H9 (cell line): ENCODE data around the gene LIPT1. TPM values are rescaled to one million over a fixed set of nuclear protein-coding genes. Genes with fewer than 3 reads are reported as not detected.

ENCODE experiments used
- DNase-seq: peaks from one replicate; pipeline ENCODE4 v3.0.0-alpha.2; 2017
- H2AFZ ChIP-seq: one replicate; pipeline ENCODE4 v1.6.1; 2013; ENCODE audit warnings: mild to moderate bottlenecking, low read length, control low read depth, moderate library complexity
- H2AK5ac ChIP-seq: 2 replicates; pipeline ENCODE4 v1.6.1; 2013; ENCODE audit warnings: low read length, control low read depth, mixed read lengths; ENCODE audit not compliant: insufficient read length
- H2BK120ac ChIP-seq: one replicate; pipeline ENCODE4 v1.6.1; 2013; ENCODE audit warnings: low read depth, mild to moderate bottlenecking, low read length, control low read depth, inconsistent platforms; ENCODE audit not compliant: poor library complexity, severe bottlenecking
- H2BK12ac ChIP-seq: 2 replicates; pipeline ENCODE4 v1.6.1; 2013; ENCODE audit warnings: low read length, control low read depth, mixed read lengths, low read depth; ENCODE audit not compliant: insufficient read length
- H2BK15ac ChIP-seq: 2 replicates; pipeline ENCODE4 v1.6.1; 2013; ENCODE audit warnings: low read depth, low read length, control low read depth
- H2BK20ac ChIP-seq: one replicate; pipeline ENCODE4 v1.6.1; 2013; ENCODE audit warnings: low read depth, mild to moderate bottlenecking, low read length, control low read depth, inconsistent platforms; ENCODE audit not compliant: poor library complexity, severe bottlenecking
- H2BK5ac ChIP-seq: 2 replicates; pipeline ENCODE4 v1.6.1; 2013; ENCODE audit warnings: low read length, control low read depth, mixed read lengths; ENCODE audit not compliant: insufficient read length
- H3K14ac ChIP-seq: 2 replicates; pipeline ENCODE4 v1.6.1; 2013; ENCODE audit warnings: low read length, control low read depth; ENCODE audit not compliant: insufficient read depth
- H3K18ac ChIP-seq: 2 replicates; pipeline ENCODE4 v1.6.1; 2013; ENCODE audit warnings: low read depth, mild to moderate bottlenecking, mixed read lengths, low read length, control low read depth; ENCODE audit not compliant: insufficient read length
- H3K23ac ChIP-seq: 2 replicates; pipeline ENCODE4 v1.6.1; 2013; ENCODE audit warnings: low read length, control low read depth, mixed read lengths, low read depth; ENCODE audit not compliant: insufficient read length
- H3K23me2 ChIP-seq: 2 replicates; pipeline ENCODE4 v1.6.1; 2013; ENCODE audit warnings: low read depth, mild to moderate bottlenecking, mixed read lengths, low read length, control low read depth; ENCODE audit not compliant: insufficient read length, poor library complexity, severe bottlenecking
- H3K27ac ChIP-seq: 2 replicates; pipeline ENCODE4 v1.5.1; 2013; ENCODE audit warnings: low read length, control low read depth, mixed read lengths, low read depth; ENCODE audit not compliant: insufficient read length
- H3K27me3 ChIP-seq: 2 replicates; pipeline ENCODE4 v1.6.1; 2013; ENCODE audit warnings: low read length, control low read depth, inconsistent platforms; ENCODE audit not compliant: insufficient read depth
- H3K4ac ChIP-seq: 2 replicates; pipeline ENCODE4 v1.6.1; 2013; ENCODE audit warnings: low read depth, mild to moderate bottlenecking, control low read depth, inconsistent platforms, low read length, moderate library complexity
- H3K4me1 ChIP-seq: 2 replicates; pipeline ENCODE4 v1.6.1; 2013; ENCODE audit warnings: low read length, control low read depth, inconsistent platforms; ENCODE audit not compliant: insufficient read depth
- H3K4me2 ChIP-seq: 2 replicates; pipeline ENCODE4 v1.6.1; 2013; ENCODE audit warnings: low read length, control low read depth, mixed read lengths; ENCODE audit not compliant: insufficient read length, insufficient read depth
- H3K56ac ChIP-seq: 2 replicates; pipeline ENCODE4 v1.6.1; 2013; ENCODE audit warnings: low read depth, mild to moderate bottlenecking, mixed read lengths, low read length, control low read depth; ENCODE audit not compliant: insufficient read length
- H3K79me1 ChIP-seq: 2 replicates; pipeline ENCODE4 v1.6.1; 2013; ENCODE audit warnings: low read depth, mild to moderate bottlenecking, moderate library complexity, low read length, control low read depth, inconsistent platforms; ENCODE audit not compliant: insufficient read depth, poor library complexity, severe bottlenecking
- H3K79me2 ChIP-seq: 2 replicates; pipeline ENCODE4 v1.6.1; 2013; ENCODE audit warnings: low read length, control low read depth, inconsistent platforms; ENCODE audit not compliant: insufficient read depth
- H3K9ac ChIP-seq: 2 replicates; pipeline ENCODE4 v1.6.1; 2013; ENCODE audit warnings: low read length, control low read depth, mixed read lengths; ENCODE audit not compliant: insufficient read length; ENCODE audit errors: extremely low read depth
- H3K9me3 ChIP-seq: one replicate; pipeline ENCODE4 v1.6.1; 2013; ENCODE audit warnings: low read depth, low read length, inconsistent platforms; ENCODE audit not compliant: control insufficient read depth
- H3T11ph ChIP-seq: one replicate; pipeline ENCODE4 v1.6.1; 2013; ENCODE audit warnings: mild to moderate bottlenecking, low read length, control low read depth, inconsistent platforms
- H4K20me1 ChIP-seq: one replicate; pipeline ENCODE4 v1.6.1; 2013; ENCODE audit not compliant: control insufficient read depth, insufficient read length, insufficient read depth
- H4K5ac ChIP-seq: 2 replicates; pipeline ENCODE4 v1.6.1; 2013; ENCODE audit warnings: low read depth, mild to moderate bottlenecking, mixed read lengths, low read length, control low read depth; ENCODE audit not compliant: insufficient read length
- H4K8ac ChIP-seq: replicated peaks from 2 replicates; pipeline ENCODE4 v1.6.1; 2013; ENCODE audit warnings: low read length, control low read depth, mixed read lengths, low read depth; ENCODE audit not compliant: insufficient read length
- H4K91ac ChIP-seq: 2 replicates; pipeline ENCODE4 v1.6.1; 2013; ENCODE audit warnings: low read depth, mild to moderate bottlenecking, moderate library complexity, mixed read lengths, low read length, control low read depth; ENCODE audit not compliant: insufficient read length
- H3K27ac Mint-ChIP-seq, 3 experiments: 2 replicates in 2 of 3; 3 replicates in 1 of 3; pipeline ENCODE4 v1.8.0; 2020 to 2021; ENCODE audit warnings: mixed read lengths in 3 of 3, mild to moderate bottlenecking in 1 of 3, moderate library complexity in 1 of 3
- H3K27me3 Mint-ChIP-seq: 2 replicates; pipeline ENCODE4 v1.8.0; 2021; ENCODE audit warnings: low read depth, mild to moderate bottlenecking, moderate library complexity, mixed read lengths
- H3K36me3 Mint-ChIP-seq, 3 experiments: 2 replicates in 2 of 3; 3 replicates in 1 of 3; pipeline ENCODE4 v1.8.0; 2020 to 2021; ENCODE audit warnings: low read depth in 3 of 3, mixed read lengths in 3 of 3; ENCODE audit not compliant: insufficient read depth in 1 of 3
- H3K4me1 Mint-ChIP-seq, 2 experiments: 2 replicates each; pipeline ENCODE4 v1.8.0; 2020; ENCODE audit warnings: mixed read lengths in 2 of 2
- H3K4me3 Mint-ChIP-seq, 2 experiments: 2 replicates in 1 of 2; 3 replicates in 1 of 2; pipeline ENCODE4 v1.8.0; 2020 to 2021; ENCODE audit warnings: mild to moderate bottlenecking in 2 of 2, mixed read lengths in 2 of 2, moderate library complexity in 1 of 2
- H3K9me3 Mint-ChIP-seq, 2 experiments: 2 replicates in 1 of 2; 3 replicates in 1 of 2; pipeline ENCODE4 v1.8.0; 2020; ENCODE audit warnings: mild to moderate bottlenecking in 2 of 2, mixed read lengths in 2 of 2, moderate library complexity in 1 of 2
- WGBS: extraction: QIAGEN DNeasy Blood & Tissue Kit; methylation state at CpG from one replicate; pipeline ENCODE4 v1.1.7; 2013; ENCODE audit warnings: missing lambda C conversion rate, low lambda C conversion rate, mixed read lengths; ENCODE audit not compliant: insufficient read length; ENCODE audit errors: extremely low coverage; 5-methylcytosine and 5-hydroxymethylcytosine counted together
- total RNA-seq: library from RNA; stranded (reverse); gene quantifications from 2 replicates; pipeline ENCODE4 v1.2.1, GENCODE V29; 2021
- TF ChIP-seq, protein P1 (sequence below): fragments of 200-600 bp; sonication (generic); conservative IDR thresholded peaks from 3 replicates; pipeline ENCODE4 v1.8.0; 2021; ENCODE audit warnings: antibody characterized with exemption, mild to moderate bottlenecking

The LIPT1 gene
- total RNA-seq, 1 experiment from 2014 or later, result 6.4 TPM

DNA sequence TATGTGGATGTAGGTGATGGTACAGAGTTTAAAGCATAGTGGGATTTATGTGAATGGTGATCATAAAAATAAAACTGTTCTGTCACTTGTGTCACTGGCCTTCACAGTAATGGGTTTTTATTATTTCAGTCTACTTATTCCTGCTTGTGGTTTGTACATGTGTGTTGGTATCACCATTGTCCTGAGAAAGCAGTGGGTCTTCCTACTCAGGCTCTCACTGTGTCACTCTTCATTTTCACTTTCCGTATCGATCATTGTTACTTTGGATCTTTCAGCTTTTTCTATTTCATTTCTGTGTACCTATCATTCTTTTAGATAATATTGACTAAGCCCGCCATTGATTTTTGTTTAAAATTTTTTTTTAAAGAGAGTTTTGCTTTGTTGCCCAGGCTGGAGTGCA is 33.6 kb downstream of the LIPT1 start:
- Mint-ChIP-seq H3K36me3 (peaks cover 39 to 60% (median 51%) of the 10 kb centered on the region in 3 experiments), H3K27ac (no peak overlapping the region), H3K9me3 (peaks cover 0 to 3% of the 10 kb centered on the region in 2 experiments; a peak in 2 of 5 replicates), H3K27me3 (no peaks in the 10 kb centered on the region), H3K4me3 (no peak overlapping the region), H3K4me1 (peaks cover 0 to 8% of the 10 kb centered on the region in 2 experiments; a peak in 2 of 4 replicates)
- Histone ChIP-seq H4K8ac (no peak overlapping the region), H4K20me1 (no peaks in the 10 kb centered on the region), H3K9me3 (no peaks in the 10 kb centered on the region), H3K4me2 (no peak overlapping the region), H2BK20ac (no peak overlapping the region), H4K5ac (no peak overlapping the region), H3K18ac (no peak overlapping the region), H3K9ac (no peak overlapping the region), H2BK120ac (no peak overlapping the region), H3T11ph (no peak overlapping the region), H3K27me3 (no peaks in the 10 kb centered on the region), H3K79me1 (peaks cover 3% of the 10 kb centered on the region), H2BK12ac (no peak overlapping the region), H3K4ac (no peak overlapping the region), H3K27ac (no peak overlapping the region), H2AK5ac (no peak overlapping the region), H4K91ac (no peak overlapping the region), H2BK15ac (no peak overlapping the region), H3K79me2 (peaks cover 10% of the 10 kb centered on the region; the same call in 1 of the 2 replicates), H3K23ac (no peak overlapping the region), H2AFZ (no peak overlapping the region), H3K4me1 (no peaks in the 10 kb centered on the region), H3K56ac (no peak overlapping the region), H3K23me2 (no peaks in the 10 kb centered on the region), H3K14ac (no peak overlapping the region), H2BK5ac (no peak overlapping the region)
- TF ChIP-seq, protein P1, sequence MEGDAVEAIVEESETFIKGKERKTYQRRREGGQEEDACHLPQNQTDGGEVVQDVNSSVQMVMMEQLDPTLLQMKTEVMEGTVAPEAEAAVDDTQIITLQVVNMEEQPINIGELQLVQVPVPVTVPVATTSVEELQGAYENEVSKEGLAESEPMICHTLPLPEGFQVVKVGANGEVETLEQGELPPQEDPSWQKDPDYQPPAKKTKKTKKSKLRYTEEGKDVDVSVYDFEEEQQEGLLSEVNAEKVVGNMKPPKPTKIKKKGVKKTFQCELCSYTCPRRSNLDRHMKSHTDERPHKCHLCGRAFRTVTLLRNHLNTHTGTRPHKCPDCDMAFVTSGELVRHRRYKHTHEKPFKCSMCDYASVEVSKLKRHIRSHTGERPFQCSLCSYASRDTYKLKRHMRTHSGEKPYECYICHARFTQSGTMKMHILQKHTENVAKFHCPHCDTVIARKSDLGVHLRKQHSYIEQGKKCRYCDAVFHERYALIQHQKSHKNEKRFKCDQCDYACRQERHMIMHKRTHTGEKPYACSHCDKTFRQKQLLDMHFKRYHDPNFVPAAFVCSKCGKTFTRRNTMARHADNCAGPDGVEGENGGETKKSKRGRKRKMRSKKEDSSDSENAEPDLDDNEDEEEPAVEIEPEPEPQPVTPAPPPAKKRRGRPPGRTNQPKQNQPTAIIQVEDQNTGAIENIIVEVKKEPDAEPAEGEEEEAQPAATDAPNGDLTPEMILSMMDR, result no peak
- no CpG with 5 or more reads among the region's 3 CpGs for WGBS
- no peak for DNase-seq
